Activated T-helper 1 cell treated with Interleukin-2 at 50 U/mL for 16 hours (primary cell): ENCODE results near the gene PTPRN2.

ENCODE experiments used
- DNase-seq: peaks from one replicate; pipeline ENCODE4 v3.0.0-alpha.2; 2020; ENCODE audit warnings: low read depth

Gene PTPRN2

GRCh38 chr7:157881048-157881771, 706.4 kb downstream of the PTPRN2 start:
- DNase-seq = no peak

- no peak for DNase-seq
These were observed 708.2 kb downstream of the PTPRN2 start for GRCh38 chr7:157879391-157879790.

DNA sequence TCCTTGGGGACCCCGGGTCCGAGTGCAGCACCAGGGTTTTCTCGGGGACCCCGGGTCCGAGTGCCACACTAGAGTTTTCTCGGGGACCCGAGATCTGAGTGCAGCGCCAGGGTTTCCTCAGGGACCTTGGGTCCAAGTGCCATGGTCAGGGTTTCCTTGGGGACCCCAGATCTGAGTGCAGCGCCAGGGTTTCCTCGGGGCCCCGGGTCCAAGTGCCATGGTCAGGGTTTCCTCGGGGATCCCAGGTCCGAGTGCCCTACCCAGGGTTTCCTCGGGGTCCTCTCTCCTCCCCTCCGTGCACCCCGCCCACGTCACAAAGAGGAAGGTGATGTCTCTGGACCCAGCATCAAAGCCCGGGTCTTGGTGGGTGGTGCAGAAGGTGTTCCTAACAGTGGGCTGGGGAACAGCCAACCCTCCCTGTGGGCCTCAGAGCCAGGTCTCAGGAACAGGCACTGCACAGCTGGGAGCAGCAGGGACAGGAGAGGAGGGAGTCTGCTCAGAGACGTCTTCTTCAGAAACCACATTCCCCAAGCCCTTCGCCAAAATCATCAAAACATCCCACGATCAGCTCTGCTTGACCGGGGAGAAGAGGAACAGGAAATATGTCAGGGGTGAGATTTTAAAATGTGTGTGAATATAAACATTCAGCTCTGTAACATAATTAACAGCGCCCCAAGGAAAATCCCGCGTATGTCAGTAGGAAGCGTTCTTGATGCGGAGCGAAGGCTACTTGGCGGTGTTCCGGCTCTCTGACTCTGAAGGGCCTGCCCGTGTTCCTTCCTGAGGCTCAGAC, 710.1 kb downstream of the PTPRN2 start:
- no peak for DNase-seq

GRCh38 chr7:157876469-157877285, 710.9 kb downstream of the PTPRN2 start:
- no peak for DNase-seq

DNA sequence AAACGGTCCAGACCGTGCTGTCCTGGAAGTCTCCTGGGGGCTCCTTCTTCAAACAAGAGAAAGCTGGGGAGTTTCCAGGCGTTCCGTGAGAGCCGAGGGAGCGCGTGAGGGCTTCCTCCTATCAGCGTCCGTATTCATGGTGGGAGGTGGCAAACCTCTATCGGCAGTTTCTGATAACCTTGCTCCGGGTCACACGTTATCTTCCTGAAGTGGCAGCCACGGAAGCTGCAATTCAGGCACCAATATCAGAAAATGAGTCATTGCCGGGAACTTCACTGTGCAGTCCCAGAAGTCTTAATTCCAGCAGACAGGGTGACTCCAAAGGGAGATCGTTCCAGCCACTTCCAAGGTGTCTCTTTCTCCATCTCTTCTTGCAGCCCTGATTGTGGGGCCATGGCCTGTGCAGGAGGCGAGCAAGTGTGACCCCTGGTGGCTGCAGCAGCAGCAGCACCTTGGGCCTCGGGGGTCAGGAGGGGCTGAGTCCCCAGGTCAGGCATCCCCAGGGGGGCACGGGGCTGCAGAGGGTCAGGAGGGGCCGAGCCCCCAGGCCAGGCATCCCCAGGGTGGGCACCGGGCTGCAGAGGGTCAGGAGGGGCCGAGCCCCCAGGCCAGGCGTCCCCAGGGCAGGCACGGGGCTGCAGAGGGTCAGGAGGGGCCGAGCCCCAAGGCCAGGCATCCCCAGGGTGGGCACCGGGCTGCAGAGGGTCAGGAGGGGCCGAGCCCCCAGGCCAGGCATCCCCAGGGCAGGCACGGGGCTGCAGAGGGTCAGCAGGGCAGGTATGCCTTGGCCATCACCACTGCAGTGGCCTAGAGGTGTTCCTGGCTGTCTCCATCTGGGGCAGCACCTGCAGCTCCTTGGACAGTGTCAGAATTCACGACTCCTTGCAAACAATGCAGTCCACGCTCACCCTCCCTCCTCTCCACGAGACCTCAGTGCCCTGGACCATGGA, 712.1 kb downstream of the PTPRN2 start:
- peak; percentile 13 for DNase-seq

DNA sequence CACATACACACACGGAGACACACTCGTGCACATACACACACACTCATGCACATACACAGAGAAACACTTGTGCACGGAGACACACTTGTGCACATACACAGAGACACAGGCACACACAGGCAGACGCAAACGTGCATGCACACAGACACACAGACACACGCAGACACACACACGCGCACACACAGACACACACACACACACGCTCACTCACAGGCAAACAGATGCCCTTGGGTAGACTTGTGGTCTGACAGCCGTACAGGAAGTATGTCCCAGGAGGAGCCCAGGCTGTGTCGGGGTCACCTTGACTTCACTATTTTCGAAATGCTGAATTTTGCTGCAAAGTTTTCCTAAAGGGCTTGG, 712.8 kb downstream of the PTPRN2 start:
- no peak for DNase-seq

- DNase-seq = no peak
These were observed 713.3 kb downstream of the PTPRN2 start for GRCh38 chr7:157874208-157874816.

DNA sequence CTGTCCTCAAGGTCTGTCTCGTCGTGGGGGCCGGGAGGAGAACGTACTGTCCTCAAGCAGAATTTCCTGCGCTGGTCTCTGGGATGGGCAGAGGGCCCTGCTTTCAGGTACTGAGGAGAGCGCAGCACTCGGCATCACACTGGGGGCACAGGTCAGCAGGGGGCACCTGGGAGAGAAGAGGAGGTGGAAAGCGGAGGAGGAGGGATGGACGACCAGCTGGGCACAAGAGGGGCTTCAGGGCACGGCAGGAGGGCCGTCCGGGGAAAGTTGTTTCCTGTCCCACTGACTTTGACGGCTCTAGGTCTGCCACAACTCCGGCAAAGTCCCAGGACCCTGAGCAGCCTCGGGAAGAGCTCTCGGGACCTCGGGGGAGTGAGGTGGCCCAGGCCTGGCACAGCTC, 714.0 kb downstream of the PTPRN2 start:
- no peak for DNase-seq

- no peak for DNase-seq
These were observed 714.4 kb downstream of the PTPRN2 start for GRCh38 chr7:157873181-157873580.

DNA sequence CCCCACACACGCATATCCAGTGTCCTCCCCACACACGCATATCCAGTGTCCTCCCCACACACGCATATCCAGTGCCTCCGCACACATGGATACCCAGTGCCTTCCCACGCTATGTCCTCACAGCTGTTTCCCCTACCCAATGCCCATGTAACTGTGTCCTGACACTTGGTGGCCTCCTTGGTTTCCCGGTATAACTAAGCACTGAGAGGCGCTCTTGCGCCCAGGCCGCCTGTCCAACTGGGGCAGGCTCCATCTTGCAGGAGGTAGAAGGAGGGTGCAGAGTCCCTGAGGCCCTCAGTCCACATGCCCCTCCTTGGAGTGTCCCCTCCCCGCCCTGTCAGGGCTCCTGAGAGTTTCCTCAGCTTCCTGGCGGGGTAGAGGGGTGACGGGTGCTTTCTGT, 715.2 kb downstream of the PTPRN2 start:
- DNase-seq = no peak

- DNase-seq = no peak
These were observed 715.9 kb downstream of the PTPRN2 start for GRCh38 chr7:157871681-157872080.

- DNase-seq = no peak
These were observed 716.9 kb downstream of the PTPRN2 start for GRCh38 chr7:157870644-157871290.

GRCh38 chr7:157869793-157870192, 717.8 kb downstream of the PTPRN2 start:
- DNase-seq = no peak

DNA sequence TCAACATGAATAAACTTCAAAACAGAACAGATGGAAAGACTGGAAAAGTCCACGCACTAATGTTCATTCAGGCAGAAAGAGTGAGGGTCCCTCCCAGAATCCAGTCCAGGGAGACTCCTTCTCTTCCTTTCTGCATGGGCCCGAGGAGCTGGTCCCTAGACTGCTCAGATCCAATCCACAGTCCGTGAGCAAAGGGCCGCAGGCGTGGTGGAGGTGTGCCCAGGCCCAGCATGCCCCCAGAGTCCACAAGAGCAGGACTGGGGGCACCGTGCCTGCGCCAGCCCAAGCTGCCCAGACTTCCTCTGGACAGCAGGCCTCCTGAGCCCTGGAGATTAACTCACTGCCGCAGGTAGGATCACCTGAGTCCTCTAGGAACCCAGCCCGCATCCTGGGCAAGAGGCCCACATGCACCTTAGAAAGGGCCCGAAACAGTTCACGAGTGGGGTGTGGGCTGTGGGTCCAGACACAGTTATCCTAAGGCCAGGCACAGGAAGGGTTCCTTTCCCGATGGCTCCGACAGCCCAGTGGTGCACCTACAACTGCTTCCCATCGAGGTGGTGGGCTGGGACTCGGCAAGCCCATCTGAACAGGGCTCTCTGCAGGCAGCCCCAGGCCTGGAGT, 719.8 kb downstream of the PTPRN2 start:
- no peak for DNase-seq

DNA sequence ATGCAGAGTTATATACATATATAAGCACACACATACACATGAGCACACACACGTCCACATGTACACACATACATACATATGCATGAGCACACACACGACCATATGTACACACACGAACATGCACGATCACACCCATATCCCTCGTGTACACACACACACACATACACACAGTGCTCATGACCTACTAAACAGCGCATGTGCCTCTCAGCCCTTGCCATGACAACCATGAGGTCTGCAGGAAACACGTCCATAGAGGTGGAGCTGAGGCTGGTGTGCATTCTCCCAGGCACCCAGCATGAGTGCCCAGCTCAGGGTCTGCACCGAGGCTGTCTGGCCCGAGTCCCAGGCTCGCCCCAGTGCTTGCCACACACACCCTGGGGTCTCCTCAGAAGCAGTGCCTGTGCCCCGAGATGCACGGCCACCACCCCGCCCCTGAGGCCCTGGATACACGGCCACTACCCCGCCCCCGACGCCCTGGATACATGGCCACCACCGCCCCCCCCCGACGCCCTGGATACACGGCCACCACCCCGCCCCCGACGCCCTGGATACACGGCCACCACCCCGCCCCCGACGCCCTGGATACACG, 721.2 kb downstream of the PTPRN2 start:
- no peak for DNase-seq

DNA sequence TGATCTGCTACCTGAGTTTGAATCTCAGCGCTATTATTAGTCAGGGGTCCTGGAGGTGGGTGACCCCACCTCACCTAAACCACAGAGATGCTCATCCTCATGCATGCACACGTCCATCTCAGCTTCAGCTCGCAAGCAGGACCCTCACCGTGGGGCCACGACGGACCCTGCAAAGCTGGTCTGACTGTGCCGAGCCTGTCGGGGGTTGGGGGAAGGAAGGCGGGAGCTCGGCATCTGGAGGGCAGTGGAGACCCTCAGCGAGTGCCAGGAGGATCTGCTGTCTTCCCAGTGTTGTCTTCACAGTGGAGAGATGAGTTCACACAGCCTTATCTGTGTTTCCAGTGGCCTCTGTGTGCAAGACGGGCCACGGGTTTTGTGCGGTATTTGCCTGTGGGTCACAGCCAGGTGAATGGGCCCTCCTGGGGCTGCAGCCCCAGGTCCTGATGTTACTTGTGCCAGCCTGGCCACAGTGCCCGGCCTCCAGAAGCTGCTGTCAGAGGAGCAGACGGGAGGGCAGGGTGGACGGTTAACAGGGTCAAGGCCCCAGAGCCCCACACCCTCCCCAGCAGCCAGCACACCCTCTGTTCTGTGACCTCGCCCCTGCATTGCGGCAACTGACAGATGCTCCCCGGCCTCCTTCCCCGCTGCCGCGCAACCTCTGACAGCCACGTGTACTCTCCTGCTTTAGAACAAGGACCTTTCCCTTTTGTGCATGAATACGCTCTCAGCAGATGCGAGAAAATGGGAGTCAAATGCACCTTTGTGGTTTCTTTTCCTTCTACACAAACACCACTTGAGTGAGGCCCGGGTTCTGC, 722.1 kb downstream of the PTPRN2 start:
- DNase-seq = no peak

- no peak for DNase-seq
These were observed 722.7 kb downstream of the PTPRN2 start for GRCh38 chr7:157864911-157865310.

DNA sequence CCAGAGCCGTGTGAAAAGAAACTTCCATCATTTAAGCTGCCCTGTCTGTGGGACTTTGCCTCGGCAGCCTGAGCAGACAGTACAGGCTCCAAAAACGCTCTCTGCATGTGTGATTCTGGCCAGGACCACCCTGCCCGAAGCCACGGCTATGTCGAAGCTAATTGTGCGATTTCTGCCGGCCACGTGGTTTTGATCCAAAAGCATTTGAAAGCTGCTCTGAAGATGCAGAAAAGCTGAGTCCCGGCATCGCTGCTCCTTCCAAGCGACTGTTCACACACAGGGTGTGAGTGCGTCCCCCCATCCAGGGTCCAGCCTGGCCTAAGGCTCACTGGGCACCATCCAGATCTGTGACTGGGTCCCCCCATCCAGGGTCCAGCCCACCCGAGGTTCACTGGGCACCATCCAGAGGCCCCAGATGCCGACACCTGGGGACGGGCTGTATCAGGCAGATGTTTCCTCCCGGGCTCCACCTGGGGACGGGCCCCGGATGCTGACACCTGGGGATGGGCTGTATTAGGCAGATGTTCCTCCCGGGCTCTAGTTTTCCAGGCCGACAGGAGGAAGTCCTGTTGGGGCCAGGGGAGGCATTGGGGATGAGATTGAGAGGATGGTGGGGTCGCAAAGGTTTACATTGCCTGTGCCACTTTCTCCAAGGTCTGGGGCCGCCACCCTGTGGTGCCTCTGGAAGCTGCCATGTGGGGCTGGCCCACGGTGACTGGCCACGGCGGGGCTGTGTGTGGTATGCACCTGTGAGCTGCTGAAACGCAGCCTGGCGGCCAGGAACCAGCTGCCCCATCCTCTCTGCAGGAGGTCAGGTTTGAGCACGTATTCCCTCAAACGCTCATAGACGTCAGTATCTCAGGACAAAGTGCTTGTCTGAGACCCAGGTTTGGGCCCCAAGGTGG, 723.5 kb downstream of the PTPRN2 start:
- no peak for DNase-seq
